ENCODE data around the gene VWA5B2. TPM values are rescaled to one million over a fixed set of nuclear protein-coding genes. Genes with fewer than 3 reads are reported as not detected.

The VWA5B2 gene
- total RNA-seq, 1 experiment from 2014 or later = 2.7 TPM

GRCh38 chr3:184209146-184209923 lies 20.1 kb upstream of the VWA5B2 start:
- Histone ChIP-seq H3K9me3 (ENCODE audit: control insufficient read depth, low read depth, low read length) (no peaks in the 10 kb centered on the region), H4K8ac (replicated peaks; ENCODE audit: insufficient read length, low read depth, low read length) (no peak overlapping the region), H3K27me3 (ENCODE audit: insufficient read depth, low read length) (no peaks in the 10 kb centered on the region), H3K4ac (ENCODE audit: low read depth, low read length) (no peak overlapping the region), H3K56ac (ENCODE audit: insufficient read length, low read depth, low read length) (no peak overlapping the region), H3K79me1 (ENCODE audit: insufficient read depth, low read depth, low read length, poor library complexity, severe bottlenecking) (no peaks in the 10 kb centered on the region), H3K4me2 (ENCODE audit: insufficient read depth, insufficient read length, low read length) (no peak overlapping the region), H4K91ac (ENCODE audit: insufficient read length, low read depth, low read length) (no peak overlapping the region), H4K5ac (ENCODE audit: insufficient read length, low read depth, low read length) (no peak overlapping the region), H2AFZ (ENCODE audit: low read length) (no peak overlapping the region), H4K20me1 (ENCODE audit: control insufficient read depth, insufficient read depth, insufficient read length) (no peaks in the 10 kb centered on the region), H2BK20ac (ENCODE audit: low read depth, low read length, poor library complexity, severe bottlenecking) (no peak overlapping the region), H2BK120ac (ENCODE audit: low read depth, low read length, poor library complexity, severe bottlenecking) (no peak overlapping the region), H3K23ac (ENCODE audit: insufficient read length, low read depth, low read length) (no peak overlapping the region), H3K4me1 (ENCODE audit: insufficient read depth, low read length) (no peaks in the 10 kb centered on the region), H2BK15ac (ENCODE audit: low read depth, low read length) (no peak overlapping the region), H2BK12ac (ENCODE audit: insufficient read length, low read depth, low read length) (no peak overlapping the region), H3K79me2 (ENCODE audit: insufficient read depth, low read length) (no peaks in the 10 kb centered on the region), H3K27ac (ENCODE audit: insufficient read length, low read depth, low read length) (no peak overlapping the region), H2AK5ac (ENCODE audit: insufficient read length, low read length) (no peak overlapping the region), H3T11ph (ENCODE audit: low read length) (no peak overlapping the region), H3K18ac (ENCODE audit: insufficient read length, low read depth, low read length) (no peak overlapping the region), H2BK5ac (ENCODE audit: insufficient read length, low read length) (no peak overlapping the region), H3K9ac (ENCODE audit: extremely low read depth, insufficient read length, low read length) (no peak overlapping the region), H3K14ac (ENCODE audit: insufficient read depth, low read length) (no peak overlapping the region), H3K23me2 (ENCODE audit: insufficient read length, low read depth, low read length, poor library complexity, severe bottlenecking) (no peaks in the 10 kb centered on the region)
- Mint-ChIP-seq H3K27me3 (ENCODE audit: low read depth) (peaks cover 8% of the 10 kb centered on the region), H3K4me3 (no peak overlapping the region), H3K9me3 (no peaks in the 10 kb centered on the region), H3K4me1 (no peaks in the 10 kb centered on the region), H3K27ac (peak overlapping the region in 1 of 3 experiments; percentile 56; a peak in 1 of 7 replicates), H3K36me3 (ENCODE audit: insufficient read depth in 1 of 3, low read depth in 3 of 3) (no peaks in the 10 kb centered on the region)
- no peak for TF ChIP-seq CTCF (conservative IDR thresholded peaks at IDR 0.05)
- DNase-seq = no peak
- WGBS (ENCODE audit: extremely low coverage, insufficient read length, low lambda C conversion rate) = no CpG with 5 or more reads among the region's 11 CpGs
